H9 (cell line): ENCODE results near the gene PHF21A. TPM values are rescaled to one million over a fixed set of nuclear protein-coding genes. Genes with fewer than 3 reads are reported as not detected.

Experiments
- DNase-seq: peaks from one replicate; pipeline ENCODE4 v3.0.0-alpha.2; 2017
- H2AFZ ChIP-seq: one replicate; pipeline ENCODE4 v1.6.1; 2013; ENCODE audit warnings: mild to moderate bottlenecking, low read length, control low read depth, moderate library complexity
- H2AK5ac ChIP-seq: 2 replicates; pipeline ENCODE4 v1.6.1; 2013; ENCODE audit warnings: low read length, control low read depth, mixed read lengths; ENCODE audit not compliant: insufficient read length
- H2BK120ac ChIP-seq: one replicate; pipeline ENCODE4 v1.6.1; 2013; ENCODE audit warnings: low read depth, mild to moderate bottlenecking, low read length, control low read depth, inconsistent platforms; ENCODE audit not compliant: poor library complexity, severe bottlenecking
- H2BK12ac ChIP-seq: 2 replicates; pipeline ENCODE4 v1.6.1; 2013; ENCODE audit warnings: low read length, control low read depth, mixed read lengths, low read depth; ENCODE audit not compliant: insufficient read length
- H2BK15ac ChIP-seq: 2 replicates; pipeline ENCODE4 v1.6.1; 2013; ENCODE audit warnings: low read depth, low read length, control low read depth
- H2BK20ac ChIP-seq: one replicate; pipeline ENCODE4 v1.6.1; 2013; ENCODE audit warnings: low read depth, mild to moderate bottlenecking, low read length, control low read depth, inconsistent platforms; ENCODE audit not compliant: poor library complexity, severe bottlenecking
- H2BK5ac ChIP-seq: 2 replicates; pipeline ENCODE4 v1.6.1; 2013; ENCODE audit warnings: low read length, control low read depth, mixed read lengths; ENCODE audit not compliant: insufficient read length
- H3K14ac ChIP-seq: 2 replicates; pipeline ENCODE4 v1.6.1; 2013; ENCODE audit warnings: low read length, control low read depth; ENCODE audit not compliant: insufficient read depth
- H3K18ac ChIP-seq: 2 replicates; pipeline ENCODE4 v1.6.1; 2013; ENCODE audit warnings: low read depth, mild to moderate bottlenecking, mixed read lengths, low read length, control low read depth; ENCODE audit not compliant: insufficient read length
- H3K23ac ChIP-seq: 2 replicates; pipeline ENCODE4 v1.6.1; 2013; ENCODE audit warnings: low read length, control low read depth, mixed read lengths, low read depth; ENCODE audit not compliant: insufficient read length
- H3K23me2 ChIP-seq: 2 replicates; pipeline ENCODE4 v1.6.1; 2013; ENCODE audit warnings: low read depth, mild to moderate bottlenecking, mixed read lengths, low read length, control low read depth; ENCODE audit not compliant: insufficient read length, poor library complexity, severe bottlenecking
- H3K27ac ChIP-seq: 2 replicates; pipeline ENCODE4 v1.5.1; 2013; ENCODE audit warnings: low read length, control low read depth, mixed read lengths, low read depth; ENCODE audit not compliant: insufficient read length
- H3K27me3 ChIP-seq: 2 replicates; pipeline ENCODE4 v1.6.1; 2013; ENCODE audit warnings: low read length, control low read depth, inconsistent platforms; ENCODE audit not compliant: insufficient read depth
- H3K4ac ChIP-seq: 2 replicates; pipeline ENCODE4 v1.6.1; 2013; ENCODE audit warnings: low read depth, mild to moderate bottlenecking, control low read depth, inconsistent platforms, low read length, moderate library complexity
- H3K4me1 ChIP-seq: 2 replicates; pipeline ENCODE4 v1.6.1; 2013; ENCODE audit warnings: low read length, control low read depth, inconsistent platforms; ENCODE audit not compliant: insufficient read depth
- H3K4me2 ChIP-seq: 2 replicates; pipeline ENCODE4 v1.6.1; 2013; ENCODE audit warnings: low read length, control low read depth, mixed read lengths; ENCODE audit not compliant: insufficient read length, insufficient read depth
- H3K56ac ChIP-seq: 2 replicates; pipeline ENCODE4 v1.6.1; 2013; ENCODE audit warnings: low read depth, mild to moderate bottlenecking, mixed read lengths, low read length, control low read depth; ENCODE audit not compliant: insufficient read length
- H3K79me1 ChIP-seq: 2 replicates; pipeline ENCODE4 v1.6.1; 2013; ENCODE audit warnings: low read depth, mild to moderate bottlenecking, moderate library complexity, low read length, control low read depth, inconsistent platforms; ENCODE audit not compliant: insufficient read depth, poor library complexity, severe bottlenecking
- H3K79me2 ChIP-seq: 2 replicates; pipeline ENCODE4 v1.6.1; 2013; ENCODE audit warnings: low read length, control low read depth, inconsistent platforms; ENCODE audit not compliant: insufficient read depth
- H3K9ac ChIP-seq: 2 replicates; pipeline ENCODE4 v1.6.1; 2013; ENCODE audit warnings: low read length, control low read depth, mixed read lengths; ENCODE audit not compliant: insufficient read length; ENCODE audit errors: extremely low read depth
- H3K9me3 ChIP-seq: one replicate; pipeline ENCODE4 v1.6.1; 2013; ENCODE audit warnings: low read depth, low read length, inconsistent platforms; ENCODE audit not compliant: control insufficient read depth
- H3T11ph ChIP-seq: one replicate; pipeline ENCODE4 v1.6.1; 2013; ENCODE audit warnings: mild to moderate bottlenecking, low read length, control low read depth, inconsistent platforms
- H4K20me1 ChIP-seq: one replicate; pipeline ENCODE4 v1.6.1; 2013; ENCODE audit not compliant: control insufficient read depth, insufficient read length, insufficient read depth
- H4K5ac ChIP-seq: 2 replicates; pipeline ENCODE4 v1.6.1; 2013; ENCODE audit warnings: low read depth, mild to moderate bottlenecking, mixed read lengths, low read length, control low read depth; ENCODE audit not compliant: insufficient read length
- H4K8ac ChIP-seq: replicated peaks from 2 replicates; pipeline ENCODE4 v1.6.1; 2013; ENCODE audit warnings: low read length, control low read depth, mixed read lengths, low read depth; ENCODE audit not compliant: insufficient read length
- H4K91ac ChIP-seq: 2 replicates; pipeline ENCODE4 v1.6.1; 2013; ENCODE audit warnings: low read depth, mild to moderate bottlenecking, moderate library complexity, mixed read lengths, low read length, control low read depth; ENCODE audit not compliant: insufficient read length
- H3K27ac Mint-ChIP-seq, 3 experiments: 2 replicates in 2 of 3; 3 replicates in 1 of 3; pipeline ENCODE4 v1.8.0; 2020 to 2021; ENCODE audit warnings: mixed read lengths in 3 of 3, mild to moderate bottlenecking in 1 of 3, moderate library complexity in 1 of 3
- H3K27me3 Mint-ChIP-seq: 2 replicates; pipeline ENCODE4 v1.8.0; 2021; ENCODE audit warnings: low read depth, mild to moderate bottlenecking, moderate library complexity, mixed read lengths
- H3K36me3 Mint-ChIP-seq, 3 experiments: 2 replicates in 2 of 3; 3 replicates in 1 of 3; pipeline ENCODE4 v1.8.0; 2020 to 2021; ENCODE audit warnings: low read depth in 3 of 3, mixed read lengths in 3 of 3; ENCODE audit not compliant: insufficient read depth in 1 of 3
- H3K4me1 Mint-ChIP-seq, 2 experiments: 2 replicates each; pipeline ENCODE4 v1.8.0; 2020; ENCODE audit warnings: mixed read lengths in 2 of 2
- H3K4me3 Mint-ChIP-seq, 2 experiments: 2 replicates in 1 of 2; 3 replicates in 1 of 2; pipeline ENCODE4 v1.8.0; 2020 to 2021; ENCODE audit warnings: mild to moderate bottlenecking in 2 of 2, mixed read lengths in 2 of 2, moderate library complexity in 1 of 2
- H3K9me3 Mint-ChIP-seq, 2 experiments: 2 replicates in 1 of 2; 3 replicates in 1 of 2; pipeline ENCODE4 v1.8.0; 2020; ENCODE audit warnings: mild to moderate bottlenecking in 2 of 2, mixed read lengths in 2 of 2, moderate library complexity in 1 of 2
- WGBS: extraction: QIAGEN DNeasy Blood & Tissue Kit; methylation state at CpG from one replicate; pipeline ENCODE4 v1.1.7; 2013; ENCODE audit warnings: missing lambda C conversion rate, low lambda C conversion rate, mixed read lengths; ENCODE audit not compliant: insufficient read length; ENCODE audit errors: extremely low coverage; 5-methylcytosine and 5-hydroxymethylcytosine counted together
- total RNA-seq: library from RNA; stranded (reverse); gene quantifications from 2 replicates; pipeline ENCODE4 v1.2.1, GENCODE V29; 2021
- TF ChIP-seq, protein P1 (sequence below): fragments of 200-600 bp; sonication (generic); conservative IDR thresholded peaks from 3 replicates; pipeline ENCODE4 v1.8.0; 2021; ENCODE audit warnings: antibody characterized with exemption, mild to moderate bottlenecking

Gene PHF21A
- total RNA-seq, 1 experiment from 2014 or later, result 33.8 TPM

DNA sequence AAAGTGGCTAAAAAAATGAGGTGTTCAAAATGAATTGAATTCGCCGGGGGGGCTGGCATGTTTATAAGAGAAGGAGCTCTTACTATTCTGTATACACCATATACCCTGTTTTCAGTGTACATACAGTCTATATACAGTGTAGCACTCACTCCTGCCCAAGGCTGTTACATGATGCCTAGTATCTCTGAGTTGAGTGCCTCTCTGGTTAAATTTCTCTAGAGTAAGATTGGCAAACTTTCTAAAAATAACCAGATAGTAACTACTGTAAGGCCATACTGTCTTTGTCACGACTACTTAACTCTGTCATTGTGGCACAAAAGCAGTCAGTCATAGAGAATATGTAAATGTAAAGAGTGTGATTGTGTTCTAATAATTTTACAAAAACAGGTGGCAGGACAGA, 58.1 kb downstream of the PHF21A start:
- Histone ChIP-seq H4K91ac (no peak overlapping the region), H3K9me3 (no peaks in the 10 kb centered on the region), H4K8ac (no peak overlapping the region), H3K79me1 (no peaks in the 10 kb centered on the region), H3K27ac (no peak overlapping the region), H3K9ac (no peak overlapping the region), H3K4me2 (no peak overlapping the region), H2BK5ac (no peak overlapping the region), H3K23me2 (no peaks in the 10 kb centered on the region), H3K23ac (no peak overlapping the region), H3K14ac (no peak overlapping the region), H3K18ac (no peak overlapping the region), H4K20me1 (no peaks in the 10 kb centered on the region), H3K27me3 (no peaks in the 10 kb centered on the region), H2BK120ac (no peak overlapping the region), H2AK5ac (no peak overlapping the region), H3K4ac (no peak overlapping the region), H2BK12ac (no peak overlapping the region), H3K4me1 (no peaks in the 10 kb centered on the region), H2AFZ (no peak overlapping the region), H2BK20ac (no peak overlapping the region), H3K56ac (no peak overlapping the region), H4K5ac (no peak overlapping the region), H3T11ph (no peak overlapping the region), H2BK15ac (no peak overlapping the region), H3K79me2 (no peaks in the 10 kb centered on the region)
- peaks cover 23 to 28% of the 10 kb centered on the region in 2 experiments for H3K4me1 Mint-ChIP-seq
- H3K27me3 Mint-ChIP-seq, result no peaks in the 10 kb centered on the region
- TF ChIP-seq, protein P1, sequence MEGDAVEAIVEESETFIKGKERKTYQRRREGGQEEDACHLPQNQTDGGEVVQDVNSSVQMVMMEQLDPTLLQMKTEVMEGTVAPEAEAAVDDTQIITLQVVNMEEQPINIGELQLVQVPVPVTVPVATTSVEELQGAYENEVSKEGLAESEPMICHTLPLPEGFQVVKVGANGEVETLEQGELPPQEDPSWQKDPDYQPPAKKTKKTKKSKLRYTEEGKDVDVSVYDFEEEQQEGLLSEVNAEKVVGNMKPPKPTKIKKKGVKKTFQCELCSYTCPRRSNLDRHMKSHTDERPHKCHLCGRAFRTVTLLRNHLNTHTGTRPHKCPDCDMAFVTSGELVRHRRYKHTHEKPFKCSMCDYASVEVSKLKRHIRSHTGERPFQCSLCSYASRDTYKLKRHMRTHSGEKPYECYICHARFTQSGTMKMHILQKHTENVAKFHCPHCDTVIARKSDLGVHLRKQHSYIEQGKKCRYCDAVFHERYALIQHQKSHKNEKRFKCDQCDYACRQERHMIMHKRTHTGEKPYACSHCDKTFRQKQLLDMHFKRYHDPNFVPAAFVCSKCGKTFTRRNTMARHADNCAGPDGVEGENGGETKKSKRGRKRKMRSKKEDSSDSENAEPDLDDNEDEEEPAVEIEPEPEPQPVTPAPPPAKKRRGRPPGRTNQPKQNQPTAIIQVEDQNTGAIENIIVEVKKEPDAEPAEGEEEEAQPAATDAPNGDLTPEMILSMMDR, result no peak
- no peak overlapping the region for H3K4me3 Mint-ChIP-seq
- no CpG with 5 or more reads among the region's 3 CpGs for WGBS
- H3K27ac Mint-ChIP-seq, result no peak overlapping the region
- H3K9me3 Mint-ChIP-seq, result no peaks in the 10 kb centered on the region; a peak in 1 of 5 replicates
- H3K36me3 Mint-ChIP-seq, result peaks cover 7 to 9% (median 7%) of the 10 kb centered on the region in 3 experiments
- DNase-seq, result no peak
